ENCODE measurements around the gene MMP20.

The MMP20 gene

DNA sequence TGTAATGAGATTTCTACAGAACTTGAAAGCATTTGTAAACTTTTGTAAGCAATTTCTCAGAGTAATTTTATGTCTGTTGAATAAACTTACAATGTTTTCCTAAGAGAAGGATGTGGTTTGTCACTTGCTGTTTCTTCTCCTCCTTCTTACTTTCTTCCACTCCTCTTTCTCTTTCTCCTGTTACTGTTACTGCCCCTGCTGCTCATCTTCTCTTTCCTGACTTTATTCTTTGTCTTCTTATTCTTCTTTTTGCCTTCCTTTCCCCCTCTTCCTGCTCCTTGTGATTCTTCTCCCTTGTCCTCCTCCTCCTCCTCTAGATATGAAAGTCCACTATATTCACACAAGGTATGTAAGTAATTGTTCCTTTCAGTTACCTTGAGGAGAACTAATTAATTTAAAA lies 63.5 kb downstream of the MMP20 start:
- TF ChIP-seq ZBTB7A (IDR thresholded peaks at IDR 0.05; ENCODE audit: low read depth) = no peak
- no peak for TF ChIP-seq TAF1 (IDR thresholded peaks at IDR 0.05; ENCODE audit: low read depth)

DNA sequence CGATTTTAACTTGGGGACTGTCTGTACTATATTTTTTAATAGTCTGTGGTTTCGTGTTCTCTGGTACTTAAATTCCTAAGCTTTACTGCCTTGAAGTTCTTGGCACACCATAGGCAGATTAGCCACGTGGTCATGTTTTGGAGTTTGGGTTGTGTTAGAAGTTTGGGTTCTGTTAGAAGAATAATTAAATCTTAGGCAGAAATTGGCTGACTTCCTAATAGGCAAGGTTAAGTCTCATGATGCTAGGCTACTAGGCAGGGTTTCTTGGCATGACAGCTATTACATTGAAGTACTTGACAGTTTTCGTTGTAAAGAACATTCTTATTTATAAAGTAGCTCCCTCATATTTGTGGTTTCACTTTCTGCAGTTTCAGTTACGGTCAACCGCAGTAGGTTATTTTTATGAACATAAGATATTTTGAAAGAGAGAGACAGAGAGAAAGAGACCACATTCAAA lies 64.5 kb downstream of the MMP20 start:
- TF ChIP-seq TEAD4 (IDR thresholded peaks at IDR 0.05) (no peak), YY1 (IDR thresholded peaks at IDR 0.05; ENCODE audit: low read depth) (no peak), CEBPB (IDR thresholded peaks at IDR 0.05) (no peak), REST (IDR thresholded peaks at IDR 0.05; ENCODE audit: low read depth) (no peak), TAF1 (IDR thresholded peaks at IDR 0.05; ENCODE audit: low read depth) (no peak), EGR1 (IDR thresholded peaks at IDR 0.05) (no peak), CREB1 (IDR thresholded peaks at IDR 0.05; ENCODE audit: low read depth) (no peak)
- TF ChIP-seq, protein P1, sequence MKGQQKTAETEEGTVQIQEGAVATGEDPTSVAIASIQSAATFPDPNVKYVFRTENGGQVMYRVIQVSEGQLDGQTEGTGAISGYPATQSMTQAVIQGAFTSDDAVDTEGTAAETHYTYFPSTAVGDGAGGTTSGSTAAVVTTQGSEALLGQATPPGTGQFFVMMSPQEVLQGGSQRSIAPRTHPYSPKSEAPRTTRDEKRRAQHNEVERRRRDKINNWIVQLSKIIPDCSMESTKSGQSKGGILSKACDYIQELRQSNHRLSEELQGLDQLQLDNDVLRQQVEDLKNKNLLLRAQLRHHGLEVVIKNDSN (IDR thresholded peaks at IDR 0.05) = no peak

DNA sequence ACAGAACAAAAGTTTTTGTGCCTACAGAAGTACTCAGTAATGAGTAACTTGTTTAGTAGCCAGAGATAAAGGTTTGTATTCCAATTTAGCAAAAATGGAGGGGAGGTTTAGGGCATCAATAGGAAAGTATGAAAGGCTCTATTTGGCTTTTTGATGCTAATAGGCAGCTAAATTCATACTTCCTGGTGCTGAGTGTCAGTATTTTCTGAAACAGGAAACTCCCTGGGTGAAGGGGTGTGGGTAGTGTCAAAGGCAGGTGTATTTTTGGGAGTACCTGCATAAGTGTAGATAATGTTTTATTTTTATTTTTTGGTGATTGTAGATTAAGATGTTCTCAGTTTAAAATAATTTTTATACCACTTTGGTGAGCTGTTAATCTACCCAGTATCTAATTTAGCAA lies 65.3 kb downstream of the MMP20 start:
- no peak for TF ChIP-seq CEBPB (IDR thresholded peaks at IDR 0.05)

DNA sequence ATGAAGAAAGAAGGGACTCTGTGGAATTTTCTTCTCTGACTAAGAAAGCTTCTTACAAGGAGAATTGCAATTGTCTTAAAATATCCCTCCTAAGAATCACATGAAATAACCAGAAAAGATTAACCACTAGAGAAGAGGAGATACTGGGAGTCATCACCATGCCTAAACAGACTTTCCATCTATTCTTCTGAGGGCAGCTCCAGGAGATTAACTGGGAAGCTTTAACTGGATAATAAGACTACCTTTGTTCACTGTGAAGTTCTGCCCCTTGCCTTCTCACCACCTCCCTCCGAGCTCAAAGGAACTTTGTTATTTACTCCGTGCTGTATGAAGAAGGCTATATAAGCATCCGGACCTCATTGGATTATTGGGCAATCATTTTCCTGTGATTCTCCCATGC lies 70.0 kb downstream of the MMP20 start:
- no peak for TF ChIP-seq YY1 (IDR thresholded peaks at IDR 0.05; ENCODE audit: low read depth)
- no peak for TF ChIP-seq TCF12 (IDR thresholded peaks at IDR 0.05; ENCODE audit: low read depth)
- TF ChIP-seq EGR1 (IDR thresholded peaks at IDR 0.05) = no peak
- no peak for TF ChIP-seq FOXM1 (IDR thresholded peaks at IDR 0.05; ENCODE audit: borderline replicate concordance, low read depth)
- TF ChIP-seq, protein P1 (IDR thresholded peaks at IDR 0.05) = no peak
- no peak for TF ChIP-seq NFIC (IDR thresholded peaks at IDR 0.05)
- no peak for TF ChIP-seq TAF1 (IDR thresholded peaks at IDR 0.05; ENCODE audit: low read depth)
- TF ChIP-seq EP300 (IDR thresholded peaks at IDR 0.05; ENCODE audit: borderline replicate concordance) = no peak
- TF ChIP-seq REST (IDR thresholded peaks at IDR 0.05; ENCODE audit: low read depth) = no peak
- TF ChIP-seq RAD21 (IDR thresholded peaks at IDR 0.05; ENCODE audit: low read depth) = no peak
- no peak for TF ChIP-seq MAX (IDR thresholded peaks at IDR 0.05)
- no peak for TF ChIP-seq CREB1 (IDR thresholded peaks at IDR 0.05; ENCODE audit: low read depth)
- TF ChIP-seq ZBTB7A (IDR thresholded peaks at IDR 0.05; ENCODE audit: low read depth) = no peak
- no peak for TF ChIP-seq TEAD4 (IDR thresholded peaks at IDR 0.05)
- TF ChIP-seq CEBPB (IDR thresholded peaks at IDR 0.05) = no peak

DNA sequence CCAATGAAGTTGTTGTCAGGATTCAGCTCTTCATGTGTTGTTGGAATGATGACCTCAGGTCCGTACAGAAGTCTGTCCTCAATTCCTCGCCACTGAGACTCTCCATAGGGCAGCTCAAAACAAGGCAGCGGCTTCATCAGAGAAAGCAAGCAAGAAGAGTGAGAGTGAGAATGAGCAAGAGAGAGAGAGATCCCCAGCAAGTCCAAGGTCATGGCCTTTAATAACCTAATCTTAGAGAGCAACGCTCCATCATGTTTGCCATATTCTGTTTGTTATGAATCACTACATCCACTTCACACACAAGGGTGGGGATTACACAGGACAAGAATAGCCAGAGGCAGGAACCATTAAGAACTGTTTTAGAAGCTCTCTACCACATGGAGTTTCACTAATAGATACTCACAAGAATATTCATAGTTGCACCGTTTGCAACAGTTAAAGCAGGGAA lies 71.3 kb downstream of the MMP20 start:
- TF ChIP-seq TEAD4 (IDR thresholded peaks at IDR 0.05) (no peak), NFIC (IDR thresholded peaks at IDR 0.05) (no peak), EP300 (IDR thresholded peaks at IDR 0.05; ENCODE audit: borderline replicate concordance) (no peak), TAF1 (IDR thresholded peaks at IDR 0.05; ENCODE audit: low read depth) (no peak), ZBTB7A (IDR thresholded peaks at IDR 0.05; ENCODE audit: low read depth) (no peak), RAD21 (IDR thresholded peaks at IDR 0.05; ENCODE audit: low read depth) (no peak), EGR1 (IDR thresholded peaks at IDR 0.05) (no peak), FOXM1 (IDR thresholded peaks at IDR 0.05; ENCODE audit: borderline replicate concordance, low read depth) (no peak)
- TF ChIP-seq, protein P1 (IDR thresholded peaks at IDR 0.05) = no peak

DNA sequence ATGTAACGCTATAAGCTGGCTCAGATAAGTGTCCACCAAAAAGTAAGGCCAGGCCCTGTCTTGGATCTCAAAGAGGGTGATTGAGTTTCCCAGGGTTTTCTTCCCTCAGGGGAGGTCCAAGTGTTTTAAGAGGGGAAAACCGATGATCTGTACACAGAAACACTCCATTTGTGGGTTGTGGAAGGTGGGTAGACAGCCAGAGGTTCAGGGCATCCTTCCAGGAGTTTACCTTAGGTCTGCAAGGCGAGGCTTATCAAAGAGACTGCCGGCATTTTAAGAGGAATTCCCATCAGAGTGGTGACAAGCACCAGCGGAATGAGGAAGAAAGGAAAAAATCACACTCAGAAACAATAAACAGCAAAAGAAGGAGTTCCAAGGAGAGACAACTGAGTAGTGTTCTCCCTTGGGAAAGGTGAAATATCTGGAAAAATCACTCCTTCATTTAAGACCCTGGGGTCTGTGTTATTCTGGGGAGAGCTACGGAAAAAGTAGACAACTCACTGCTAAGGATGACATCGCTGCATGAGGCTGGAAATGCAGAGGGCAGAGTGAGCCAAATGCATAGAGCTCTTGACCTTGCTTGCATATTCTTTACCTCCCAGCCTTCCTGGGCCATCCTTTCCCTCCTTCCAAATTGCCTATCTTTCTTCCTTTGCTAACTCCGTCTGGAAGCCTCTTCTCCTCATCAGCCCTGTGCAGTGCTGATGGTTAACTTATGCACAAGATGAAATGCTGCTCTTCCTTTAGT lies 72.5 kb downstream of the MMP20 start:
- no peak for TF ChIP-seq REST (IDR thresholded peaks at IDR 0.05; ENCODE audit: low read depth)
- no peak for TF ChIP-seq TEAD4 (IDR thresholded peaks at IDR 0.05)
- TF ChIP-seq EP300 (IDR thresholded peaks at IDR 0.05; ENCODE audit: borderline replicate concordance) = no peak
- TF ChIP-seq CEBPB (IDR thresholded peaks at IDR 0.05) = no peak
- TF ChIP-seq MAX (IDR thresholded peaks at IDR 0.05) = no peak
- TF ChIP-seq TAF1 (IDR thresholded peaks at IDR 0.05; ENCODE audit: low read depth) = no peak
- no peak for TF ChIP-seq TCF12 (IDR thresholded peaks at IDR 0.05; ENCODE audit: low read depth)
- TF ChIP-seq RAD21 (IDR thresholded peaks at IDR 0.05; ENCODE audit: low read depth) = no peak
- TF ChIP-seq, protein P1 (IDR thresholded peaks at IDR 0.05) = no peak
- no peak for TF ChIP-seq NFIC (IDR thresholded peaks at IDR 0.05)
- TF ChIP-seq ZBTB7A (IDR thresholded peaks at IDR 0.05; ENCODE audit: low read depth) = no peak
